Natural killer cell (primary cell): ENCODE results near the gene KIAA0753. TPM values are rescaled to one million over a fixed set of nuclear protein-coding genes. Genes with fewer than 3 reads are reported as not detected.

Experiments
- ATAC-seq, 3 donors: fragments of 150-1000 bp in 2 of 3; fragments of 200-7000 bp in 1 of 3; cut with Tn5 transposase; 1 replicate in 1 of 3; 2 replicates in 2 of 3; pipeline ENCODE4 v1.10.0; 2021; ENCODE audit warnings: mild to moderate bottlenecking in 2 of 3, moderate library complexity in 2 of 3
- DNase-seq, 2 donors: peaks; one replicate each; pipeline versions ENCODE4 v3.0.0 to v3.0.0-alpha.2; 2013 to 2021; ENCODE audit warnings: mixed read lengths in 1 of 2
- H3K27ac ChIP-seq: one replicate; pipeline ENCODE4 v1.5.1; 2013; ENCODE audit warnings: mild to moderate bottlenecking, low read length
- H3K27me3 ChIP-seq: one replicate; pipeline ENCODE4 v1.6.1; 2013; ENCODE audit warnings: low read length; ENCODE audit not compliant: control insufficient read depth, insufficient read depth
- H3K36me3 ChIP-seq: one replicate; pipeline ENCODE4 v1.6.1; 2013; ENCODE audit warnings: low read length; ENCODE audit not compliant: control insufficient read depth, insufficient read depth
- H3K4me1 ChIP-seq: one replicate; pipeline ENCODE4 v1.6.1; 2013; ENCODE audit warnings: low read length; ENCODE audit not compliant: control insufficient read depth, insufficient read depth
- H3K4me3 ChIP-seq: one replicate; pipeline ENCODE4 v1.5.1; 2013; ENCODE audit warnings: low read length
- H3K9me3 ChIP-seq: one replicate; pipeline ENCODE4 v1.6.1; 2013; ENCODE audit warnings: low read length; ENCODE audit not compliant: control insufficient read depth, insufficient read depth
- H3K27ac Mint-ChIP-seq, 2 donors: one replicate each; pipeline ENCODE4 v1.8.0; 2022; ENCODE audit warnings: mild to moderate bottlenecking in 2 of 2, mixed read lengths in 2 of 2, moderate library complexity in 1 of 2
- H3K27me3 Mint-ChIP-seq, 2 donors: one replicate each; pipeline ENCODE4 v1.8.0; 2022; ENCODE audit warnings: low read depth in 2 of 2, mixed read lengths in 2 of 2
- H3K36me3 Mint-ChIP-seq: one replicate; pipeline ENCODE4 v1.8.0; 2022; ENCODE audit warnings: mixed read lengths
- H3K4me1 Mint-ChIP-seq, 2 donors: one replicate each; pipeline ENCODE4 v1.8.0; 2022; ENCODE audit warnings: mixed read lengths in 2 of 2
- H3K4me3 Mint-ChIP-seq: one replicate; pipeline ENCODE4 v1.8.0; 2022; ENCODE audit warnings: mild to moderate bottlenecking, moderate library complexity, mixed read lengths
- H3K9me3 Mint-ChIP-seq, 2 donors: one replicate each; pipeline ENCODE4 v1.8.0; 2022; ENCODE audit warnings: mixed read lengths in 2 of 2
- CTCF ChIP-seq: fragments of 200-600 bp; IDR thresholded peaks from one replicate; pipeline ENCODE4 v1.8.0; 2022; ENCODE audit warnings: antibody characterized with exemption
- WGBS: methylation state at CpG from one replicate; pipeline ENCODE4 v1.1.7; 2013; ENCODE audit warnings: missing lambda C conversion rate; ENCODE audit not compliant: insufficient coverage; 5-methylcytosine and 5-hydroxymethylcytosine counted together
- intact Hi-C: fragments of 100-400 bp; cut with micrococcal nuclease; formaldehyde crosslinking; loops from one replicate; pipeline ENCODE4 v1.14.2; 2022
- total RNA-seq, 4 donors: library from RNA; stranded (reverse); fragments of 120-200 nt in 1 of 4; gene quantifications; one replicate each; pipeline versions ENCODE4 v1.2.3 to v1.2.4, GENCODE V29; 2013 to 2022

The KIAA0753 gene
- total RNA-seq, 3 donors from 2014 or later (not counting 1 experiment from before 2014, with no cell fraction given) = 13.4 to 17.2 (median 15.4) TPM

- Histone ChIP-seq H3K27me3 (no peaks in the 10 kb centered on the region), H3K4me1 (peaks cover 4% of the 10 kb centered on the region), H3K4me3 (no peak overlapping the region), H3K36me3 (no peaks in the 10 kb centered on the region), H3K27ac (no peak overlapping the region), H3K9me3 (no peaks in the 10 kb centered on the region)
- Mint-ChIP-seq H3K27ac (no peak overlapping the region), H3K4me3 (no peak overlapping the region), H3K4me1 (peaks cover 0 to 9% of the 10 kb centered on the region in 2 donors), H3K36me3 (no peaks in the 10 kb centered on the region), H3K27me3 (peaks cover 26 to 27% of the 10 kb centered on the region in 2 donors), H3K9me3 (no peaks in the 10 kb centered on the region)
- 64% methylated on average over 9 of the region's 9 CpGs for WGBS
- TF ChIP-seq CTCF = no peak
- no peak for DNase-seq
- no peak for ATAC-seq
- intact Hi-C loops = no loop called here
Measured at GRCh38 chr17:6549384-6550036, 91.0 kb downstream of the KIAA0753 start.

- no peak overlapping the region for H3K27ac Mint-ChIP-seq
- WGBS = 25% methylated on average over 11 of the region's 11 CpGs
- intact Hi-C loops = no loop called here
- peaks cover 19% of the 10 kb centered on the region in 2 donors for H3K27me3 Mint-ChIP-seq
- Histone ChIP-seq H3K9me3 (no peaks in the 10 kb centered on the region), H3K4me3 (no peak overlapping the region), H3K36me3 (no peaks in the 10 kb centered on the region), H3K4me1 (peaks cover 4% of the 10 kb centered on the region), H3K27me3 (no peaks in the 10 kb centered on the region), H3K27ac (no peak overlapping the region)
- no peaks in the 10 kb centered on the region for H3K36me3 Mint-ChIP-seq
- ATAC-seq (no peak), DNase-seq (peak in 1 of 2 donors; percentile 44)
- H3K9me3 Mint-ChIP-seq = no peaks in the 10 kb centered on the region
- TF ChIP-seq CTCF = no peak
- H3K4me3 Mint-ChIP-seq = no peak overlapping the region
- peaks cover 0 to 9% of the 10 kb centered on the region in 2 donors for H3K4me1 Mint-ChIP-seq
Measured at GRCh38 chr17:6548578-6549330, 91.8 kb downstream of the KIAA0753 start.

GRCh38 chr17:6548034-6548433 lies 92.5 kb downstream of the KIAA0753 start:
- ATAC-seq (no peak), DNase-seq (no peak)
- H3K27me3 Mint-ChIP-seq = peaks cover 13% of the 10 kb centered on the region in 2 donors
- no peaks in the 10 kb centered on the region for H3K9me3 Mint-ChIP-seq
- H3K9me3 ChIP-seq = no peaks in the 10 kb centered on the region
- peaks cover 4% of the 10 kb centered on the region for H3K4me1 ChIP-seq
- peaks cover 0 to 9% of the 10 kb centered on the region in 2 donors for H3K4me1 Mint-ChIP-seq
- no peak overlapping the region for H3K27ac Mint-ChIP-seq
- 48% methylated on average over 3 of the region's 5 CpGs for WGBS
- no peak overlapping the region for H3K4me3 Mint-ChIP-seq
- no peak overlapping the region for H3K27ac ChIP-seq
- H3K27me3 ChIP-seq = no peaks in the 10 kb centered on the region
- TF ChIP-seq CTCF = no peak
- no peaks in the 10 kb centered on the region for H3K36me3 Mint-ChIP-seq
- intact Hi-C loops = no loop called here
- H3K4me3 ChIP-seq = no peak overlapping the region
- H3K36me3 ChIP-seq = no peaks in the 10 kb centered on the region
